Lower lobe of right lung (tissue), 2 donors: Measurements from ENCODE around the gene DCDC2. TPM values are rescaled to one million over a fixed set of nuclear protein-coding genes. Genes with fewer than 3 reads are reported as not detected.

Experiments
- ATAC-seq, 2 donors: fragments of 200-7000 bp; cut with Tn5 transposase; one replicate each; pipeline ENCODE4 v1.9.1; 2020 to 2022; ENCODE audit warnings: mild to moderate bottlenecking in 2 of 2, moderate library complexity in 2 of 2
- DNase-seq: peaks from one replicate; pipeline ENCODE4 v3.0.0-alpha.2; 2020
- H3K27ac ChIP-seq: fragments of 200-600 bp; one replicate; pipeline ENCODE4 v1.8.0; 2022
- H3K27me3 ChIP-seq: fragments of 200-600 bp; one replicate; pipeline ENCODE4 v1.8.0; 2022; ENCODE audit warnings: low read depth
- H3K36me3 ChIP-seq: fragments of 200-600 bp; one replicate; pipeline ENCODE4 v1.8.0; 2022; ENCODE audit warnings: mild to moderate bottlenecking
- H3K4me1 ChIP-seq: fragments of 200-600 bp; one replicate; pipeline ENCODE4 v1.8.0; 2022
- H3K4me3 ChIP-seq: fragments of 200-600 bp; one replicate; pipeline ENCODE4 v1.8.0; 2022; ENCODE audit warnings: mild to moderate bottlenecking
- H3K9me3 ChIP-seq: fragments of 200-600 bp; one replicate; pipeline ENCODE4 v1.8.0; 2022
- intact Hi-C: fragments of 100-400 bp; cut with DNase I; formaldehyde crosslinking; loops from one replicate; pipeline ENCODE4 v1.11.0; 2022
- total RNA-seq: library from RNA; stranded (reverse); fragmentation: NEBNext Ultra II Directional; extraction: Animal tissue kit (Norgen Biotek cat#: 25700); gene quantifications from one replicate; pipeline ENCODE4 v1.2.1, GENCODE V29; 2021
- TF ChIP-seq, protein P1 (sequence below): fragments of 200-600 bp; IDR thresholded peaks from one replicate; pipeline ENCODE4 v1.8.0; 2022; ENCODE audit warnings: antibody characterized with exemption, mild to moderate bottlenecking
- donor health status: DM: no; HTN: yes; CAD: no; lungs with severe emphysema.

DCDC2 gene
- total RNA-seq, 1 donor from 2014 or later = 5.6 TPM

DNA sequence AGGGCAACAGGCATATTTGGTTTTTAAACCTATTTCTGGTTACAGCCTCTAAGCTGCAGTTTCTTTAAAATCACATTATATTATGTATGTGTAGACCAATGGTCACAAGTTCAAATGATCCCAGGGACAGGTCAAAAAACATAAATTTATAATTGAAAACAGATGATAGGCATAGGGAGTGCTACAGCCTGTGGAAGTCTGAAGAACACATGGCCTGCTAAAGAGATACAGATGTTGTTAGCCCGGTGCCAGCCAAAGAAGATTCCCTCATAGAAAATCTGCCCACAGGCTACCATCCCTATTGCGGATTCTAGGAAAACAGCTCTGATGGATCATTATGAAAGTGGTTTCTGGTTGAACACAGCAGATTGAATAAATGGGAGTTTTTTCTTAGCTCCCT lies 166.5 kb downstream of the DCDC2 start:
- ATAC-seq = no peak
- Histone ChIP-seq H3K27ac (no peak overlapping the region), H3K4me3 (no peak overlapping the region), H3K27me3 (no peaks in the 10 kb centered on the region), H3K36me3 (no peaks in the 10 kb centered on the region), H3K4me1 (no peaks in the 10 kb centered on the region), H3K9me3 (no peaks in the 10 kb centered on the region)
- intact Hi-C loops = no loop called here
- TF ChIP-seq, protein P1, sequence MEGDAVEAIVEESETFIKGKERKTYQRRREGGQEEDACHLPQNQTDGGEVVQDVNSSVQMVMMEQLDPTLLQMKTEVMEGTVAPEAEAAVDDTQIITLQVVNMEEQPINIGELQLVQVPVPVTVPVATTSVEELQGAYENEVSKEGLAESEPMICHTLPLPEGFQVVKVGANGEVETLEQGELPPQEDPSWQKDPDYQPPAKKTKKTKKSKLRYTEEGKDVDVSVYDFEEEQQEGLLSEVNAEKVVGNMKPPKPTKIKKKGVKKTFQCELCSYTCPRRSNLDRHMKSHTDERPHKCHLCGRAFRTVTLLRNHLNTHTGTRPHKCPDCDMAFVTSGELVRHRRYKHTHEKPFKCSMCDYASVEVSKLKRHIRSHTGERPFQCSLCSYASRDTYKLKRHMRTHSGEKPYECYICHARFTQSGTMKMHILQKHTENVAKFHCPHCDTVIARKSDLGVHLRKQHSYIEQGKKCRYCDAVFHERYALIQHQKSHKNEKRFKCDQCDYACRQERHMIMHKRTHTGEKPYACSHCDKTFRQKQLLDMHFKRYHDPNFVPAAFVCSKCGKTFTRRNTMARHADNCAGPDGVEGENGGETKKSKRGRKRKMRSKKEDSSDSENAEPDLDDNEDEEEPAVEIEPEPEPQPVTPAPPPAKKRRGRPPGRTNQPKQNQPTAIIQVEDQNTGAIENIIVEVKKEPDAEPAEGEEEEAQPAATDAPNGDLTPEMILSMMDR = no peak
- no peak for DNase-seq

DNA sequence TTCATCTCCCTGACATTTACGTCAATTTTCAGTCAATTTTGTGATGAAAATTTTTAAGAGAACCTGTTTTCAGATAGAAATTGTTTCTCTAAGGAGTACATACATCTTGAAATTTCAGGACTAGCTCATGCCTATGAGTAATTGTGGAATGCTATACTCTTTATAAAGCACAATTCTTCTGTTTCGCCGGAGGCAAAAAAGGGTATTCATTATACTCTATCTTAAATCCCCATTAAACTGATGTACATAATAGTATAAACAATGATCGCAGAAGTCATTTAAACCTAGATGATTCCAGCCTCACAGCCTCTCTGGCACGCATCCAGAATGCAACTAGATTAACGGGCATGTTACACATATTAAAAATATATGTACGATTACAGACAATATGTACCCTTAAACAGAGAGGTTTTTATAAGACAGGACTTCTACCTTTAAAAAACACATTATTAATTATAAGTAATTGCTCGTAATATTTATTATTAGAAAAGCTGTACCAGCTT lies 169.2 kb downstream of the DCDC2 start:
- Histone ChIP-seq H3K4me3 (no peak overlapping the region), H3K27me3 (no peaks in the 10 kb centered on the region), H3K36me3 (no peaks in the 10 kb centered on the region), H3K27ac (no peak overlapping the region), H3K9me3 (no peaks in the 10 kb centered on the region), H3K4me1 (no peaks in the 10 kb centered on the region)
- intact Hi-C loops = no loop called here
- TF ChIP-seq, protein P1 = no peak
- no peak for ATAC-seq
- DNase-seq = no peak

DNA sequence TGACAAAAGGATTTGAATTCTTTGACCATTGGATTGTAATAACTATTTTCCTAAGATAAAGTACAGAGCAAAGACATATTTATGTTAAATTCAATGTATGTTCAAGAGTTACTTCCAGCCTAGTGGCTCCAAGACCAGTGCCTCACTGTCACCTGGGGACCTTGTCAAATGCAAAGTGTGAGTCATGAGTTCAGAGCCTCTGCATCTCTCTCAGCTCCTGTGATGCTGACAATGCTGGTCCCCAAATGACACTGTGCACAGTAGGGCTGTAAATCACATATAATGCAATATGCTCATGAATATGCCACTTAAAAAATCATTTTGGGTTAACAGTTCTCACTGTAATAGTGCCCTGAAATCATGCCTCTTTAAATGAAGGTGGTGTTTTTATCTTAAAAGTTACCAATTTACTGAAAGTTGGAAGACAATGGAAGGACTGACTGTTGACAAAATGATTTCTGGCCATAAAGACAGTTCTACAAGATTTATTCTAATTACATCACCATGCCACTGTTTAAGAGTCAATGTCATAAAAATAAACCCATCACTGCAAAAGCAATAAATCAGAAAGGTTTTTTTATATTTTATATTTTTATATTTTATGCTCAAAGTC lies 169.8 kb downstream of the DCDC2 start:
- intact Hi-C loops = no loop called here
- TF ChIP-seq, protein P1 = no peak
- no peaks in the 10 kb centered on the region for H3K9me3 ChIP-seq
- H3K4me1 ChIP-seq = no peaks in the 10 kb centered on the region
- H3K27ac ChIP-seq = no peak overlapping the region
- ATAC-seq = no peak
- H3K36me3 ChIP-seq = no peaks in the 10 kb centered on the region
- H3K27me3 ChIP-seq = no peaks in the 10 kb centered on the region
- no peak overlapping the region for H3K4me3 ChIP-seq
- DNase-seq = no peak

DNA sequence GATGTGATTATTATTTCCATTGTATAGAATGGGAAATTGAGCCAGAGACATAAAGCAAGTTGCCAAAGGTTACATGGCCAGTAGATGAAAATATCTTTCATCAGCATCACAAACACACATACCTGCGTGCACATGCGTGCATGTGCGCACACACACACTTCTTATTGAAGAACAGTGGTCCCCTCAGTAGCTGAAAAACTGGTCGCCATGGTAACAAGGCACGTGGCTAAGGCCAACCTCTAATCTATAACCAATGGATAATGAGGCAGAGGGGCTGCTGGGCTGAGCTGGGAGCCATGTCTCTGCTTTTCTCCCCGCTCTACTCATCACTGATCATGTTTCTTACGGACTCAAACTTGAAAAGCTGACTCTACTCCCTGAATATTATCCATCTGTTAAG lies 171.5 kb downstream of the DCDC2 start:
- no peak for ATAC-seq
- no peak overlapping the region for H3K4me3 ChIP-seq
- intact Hi-C loops = no loop called here

DNA sequence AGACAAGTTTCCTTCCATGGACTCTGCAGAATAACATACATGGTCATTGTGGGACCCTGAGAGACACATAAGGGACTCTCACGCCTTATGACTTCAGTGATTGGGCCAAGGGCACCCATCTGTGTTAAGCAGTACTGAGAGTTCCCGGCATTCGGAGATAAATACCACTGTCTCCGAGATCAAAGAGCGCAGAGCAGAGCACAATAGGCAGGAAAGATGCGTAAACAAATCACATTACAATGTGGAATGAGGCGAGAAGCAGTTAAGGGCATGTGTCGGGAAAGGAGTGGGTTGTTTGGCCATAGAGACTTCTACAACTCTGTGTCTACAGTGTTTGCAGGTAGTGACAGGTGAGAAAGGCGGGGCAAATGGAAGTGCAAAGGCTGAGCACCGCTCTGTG lies 174.3 kb downstream of the DCDC2 start:
- Histone ChIP-seq H3K9me3 (no peaks in the 10 kb centered on the region), H3K27me3 (no peaks in the 10 kb centered on the region), H3K27ac (no peak overlapping the region), H3K4me3 (no peak overlapping the region), H3K4me1 (no peaks in the 10 kb centered on the region), H3K36me3 (no peaks in the 10 kb centered on the region)
- no peak for DNase-seq
- no peak for ATAC-seq
- TF ChIP-seq, protein P1 = no peak
- intact Hi-C loops = no loop called here

More for the DNA sequence above, 171.5 kb downstream of the DCDC2 start:
- TF ChIP-seq, protein P1 = no peak
- H3K27me3 ChIP-seq = no peaks in the 10 kb centered on the region
- no peaks in the 10 kb centered on the region for H3K4me1 ChIP-seq
- DNase-seq = no peak
- no peak overlapping the region for H3K27ac ChIP-seq
- H3K9me3 ChIP-seq = no peaks in the 10 kb centered on the region
- H3K36me3 ChIP-seq = no peaks in the 10 kb centered on the region
